HG02610 (cell line): ENCODE data around the gene NOC2L.

Source experiments
- ATAC-seq: cut with Tn5 transposase; IDR thresholded peaks from one replicate; pipeline ENCODE4 v1.9.1; 2021; ENCODE audit warnings: mild to moderate bottlenecking, moderate library complexity; ENCODE audit not compliant: unreplicated experiment

The NOC2L gene

GRCh38 chr1:919271-919872 is 39.7 kb downstream of the NOC2L start:
- no peak for ATAC-seq

GRCh38 chr1:918843-919242 is 40.2 kb downstream of the NOC2L start:
- ATAC-seq: no peak

- no peak for ATAC-seq
These were observed 40.7 kb downstream of the NOC2L start for GRCh38 chr1:918353-918752.

GRCh38 chr1:917466-918091 is 41.5 kb downstream of the NOC2L start:
- no peak for ATAC-seq

GRCh38 chr1:917076-917459 is 42.0 kb downstream of the NOC2L start:
- ATAC-seq: no peak

- ATAC-seq: no peak
These were observed 42.6 kb downstream of the NOC2L start for GRCh38 chr1:916173-917075.

- no peak for ATAC-seq
These were observed 43.5 kb downstream of the NOC2L start for GRCh38 chr1:915295-916172.

GRCh38 chr1:914891-915280 is 44.2 kb downstream of the NOC2L start:
- no peak for ATAC-seq

- no peak for ATAC-seq
These were observed 44.7 kb downstream of the NOC2L start for GRCh38 chr1:914131-914890.

- ATAC-seq: no peak
These were observed 45.4 kb downstream of the NOC2L start for GRCh38 chr1:913491-914130.

GRCh38 chr1:912740-913301 is 46.2 kb downstream of the NOC2L start:
- no peak for ATAC-seq

GRCh38 chr1:911875-912739 is 46.9 kb downstream of the NOC2L start:
- ATAC-seq: no peak

GRCh38 chr1:910881-911721 is 48.0 kb downstream of the NOC2L start:
- no peak for ATAC-seq

- ATAC-seq: no peak
These were observed 48.7 kb downstream of the NOC2L start for GRCh38 chr1:910311-910880.

- ATAC-seq: no peak
These were observed 49.2 kb downstream of the NOC2L start for GRCh38 chr1:909861-910310.

- no peak for ATAC-seq
These were observed 50.4 kb downstream of the NOC2L start for GRCh38 chr1:908661-909060.
